ENCODE measurements around the gene ALDH8A1.

Gene ALDH8A1

DNA sequence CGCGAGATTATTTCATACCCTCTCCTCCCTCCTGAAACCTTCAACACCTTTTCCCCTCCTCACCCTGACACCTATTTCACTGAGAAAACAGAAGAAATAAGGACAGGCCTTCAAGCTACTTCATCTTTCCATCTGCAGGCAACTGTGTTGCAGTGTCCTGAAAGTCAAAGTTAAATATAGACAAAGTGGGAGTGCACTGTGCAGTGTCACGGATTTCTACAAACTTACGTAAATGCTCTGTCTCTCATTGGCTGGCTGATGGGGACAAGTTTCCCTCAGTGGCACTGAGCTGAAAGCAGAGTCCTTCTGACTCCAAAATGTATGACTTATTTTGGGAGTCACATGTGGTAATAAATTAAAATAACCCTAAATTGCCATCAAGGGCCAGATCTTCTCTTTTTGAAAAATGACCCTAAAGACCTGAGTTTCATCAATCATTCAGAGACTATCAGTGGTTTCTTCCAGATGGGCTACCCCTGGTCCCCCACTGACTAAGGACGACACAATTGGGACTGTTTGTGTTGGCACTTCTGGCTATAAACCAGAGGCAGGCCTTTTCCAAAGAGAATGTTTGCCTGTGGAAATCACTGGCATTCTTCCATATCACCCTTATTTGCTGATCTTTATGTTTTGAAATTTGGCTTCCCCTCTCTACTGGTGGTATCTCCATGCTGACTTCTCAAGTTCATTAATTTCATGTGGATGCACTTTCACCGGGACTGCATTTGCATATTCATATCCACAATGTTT is 21.6 kb downstream of the ALDH8A1 start:
- TF ChIP-seq TCF12 (IDR thresholded peaks at IDR 0.05; ENCODE audit: low read depth) (no peak), ZBTB7A (IDR thresholded peaks at IDR 0.05; ENCODE audit: low read depth) (no peak), FOXM1 (IDR thresholded peaks at IDR 0.05; ENCODE audit: borderline replicate concordance, low read depth) (no peak), EGR1 (IDR thresholded peaks at IDR 0.05) (no peak), TEAD4 (IDR thresholded peaks at IDR 0.05) (no peak), NFIC (IDR thresholded peaks at IDR 0.05) (no peak), RAD21 (IDR thresholded peaks at IDR 0.05; ENCODE audit: low read depth) (no peak), TAF1 (IDR thresholded peaks at IDR 0.05; ENCODE audit: low read depth) (no peak)

DNA sequence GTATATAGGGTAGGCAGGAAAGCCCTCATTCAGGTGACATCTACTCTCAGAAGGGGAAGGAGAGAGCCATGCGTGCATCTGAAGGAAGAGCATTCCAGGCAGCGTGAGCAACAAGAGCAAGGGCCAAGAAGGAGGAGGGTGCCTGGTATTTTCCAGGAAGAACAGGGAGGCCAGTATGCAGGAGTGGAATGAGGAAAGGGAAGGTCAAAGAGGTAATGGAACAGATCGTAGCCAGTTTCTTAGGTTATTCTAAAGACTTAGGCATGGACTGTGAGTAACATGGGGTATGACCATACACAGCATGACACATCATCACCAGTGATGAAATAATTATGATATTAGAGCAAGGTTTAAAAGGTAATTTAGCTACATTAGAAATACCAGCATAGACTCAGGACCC is 24.1 kb downstream of the ALDH8A1 start:
- TF ChIP-seq TAF1 (IDR thresholded peaks at IDR 0.05; ENCODE audit: low read depth), result no peak
- TF ChIP-seq CEBPB (IDR thresholded peaks at IDR 0.05), result no peak
- no peak for TF ChIP-seq EP300 (IDR thresholded peaks at IDR 0.05; ENCODE audit: borderline replicate concordance)
- TF ChIP-seq TCF12 (IDR thresholded peaks at IDR 0.05; ENCODE audit: low read depth), result no peak
- TF ChIP-seq ZBTB7A (IDR thresholded peaks at IDR 0.05; ENCODE audit: low read depth), result no peak
- TF ChIP-seq FOXM1 (IDR thresholded peaks at IDR 0.05; ENCODE audit: borderline replicate concordance, low read depth), result no peak
- no peak for TF ChIP-seq CREB1 (IDR thresholded peaks at IDR 0.05; ENCODE audit: low read depth)
- no peak for TF ChIP-seq RAD21 (IDR thresholded peaks at IDR 0.05; ENCODE audit: low read depth)
- no peak for TF ChIP-seq NFIC (IDR thresholded peaks at IDR 0.05)
- no peak for TF ChIP-seq YY1 (IDR thresholded peaks at IDR 0.05; ENCODE audit: low read depth)
- no peak for TF ChIP-seq EGR1 (IDR thresholded peaks at IDR 0.05)

DNA sequence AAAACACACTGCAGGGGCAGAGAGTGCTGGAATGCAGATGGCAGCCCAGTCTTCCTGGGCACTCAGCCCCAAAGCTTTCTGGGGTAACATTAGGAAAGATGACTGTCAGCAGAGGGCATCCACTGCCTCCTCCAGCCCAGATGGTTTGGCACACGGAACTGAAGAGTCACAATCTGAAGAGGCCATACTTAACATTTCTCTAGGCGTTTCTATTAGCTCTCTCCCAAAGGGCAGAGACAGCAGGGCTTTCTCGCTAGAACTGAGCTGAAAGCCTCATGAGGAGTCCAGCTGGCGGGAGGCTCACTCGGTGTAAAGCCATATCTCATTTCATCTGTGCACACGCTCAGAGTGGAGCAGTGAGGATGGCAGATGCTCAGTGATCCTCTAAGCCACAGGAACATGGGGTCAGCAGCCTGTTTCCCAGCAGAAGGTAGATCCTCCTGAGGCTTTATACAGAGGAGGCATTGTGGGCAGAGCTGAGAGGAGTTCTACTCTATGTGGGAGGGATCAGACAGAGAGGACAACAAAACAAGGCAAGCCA is 28.1 kb downstream of the ALDH8A1 start:
- TF ChIP-seq ZBTB7A (IDR thresholded peaks at IDR 0.05; ENCODE audit: low read depth) (no peak), EP300 (IDR thresholded peaks at IDR 0.05; ENCODE audit: borderline replicate concordance) (no peak), RAD21 (IDR thresholded peaks at IDR 0.05; ENCODE audit: low read depth) (no peak), FOXM1 (IDR thresholded peaks at IDR 0.05; ENCODE audit: borderline replicate concordance, low read depth) (no peak)
- TF ChIP-seq, protein P1, sequence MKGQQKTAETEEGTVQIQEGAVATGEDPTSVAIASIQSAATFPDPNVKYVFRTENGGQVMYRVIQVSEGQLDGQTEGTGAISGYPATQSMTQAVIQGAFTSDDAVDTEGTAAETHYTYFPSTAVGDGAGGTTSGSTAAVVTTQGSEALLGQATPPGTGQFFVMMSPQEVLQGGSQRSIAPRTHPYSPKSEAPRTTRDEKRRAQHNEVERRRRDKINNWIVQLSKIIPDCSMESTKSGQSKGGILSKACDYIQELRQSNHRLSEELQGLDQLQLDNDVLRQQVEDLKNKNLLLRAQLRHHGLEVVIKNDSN (IDR thresholded peaks at IDR 0.05), result no peak

GRCh38 chr6:134921276-134921675 is 28.6 kb downstream of the ALDH8A1 start:
- TF ChIP-seq RAD21 (IDR thresholded peaks at IDR 0.05; ENCODE audit: low read depth) (no peak), ZBTB7A (IDR thresholded peaks at IDR 0.05; ENCODE audit: low read depth) (no peak), REST (IDR thresholded peaks at IDR 0.05; ENCODE audit: low read depth) (no peak), NFIC (IDR thresholded peaks at IDR 0.05) (no peak), TAF1 (IDR thresholded peaks at IDR 0.05; ENCODE audit: low read depth) (no peak), TEAD4 (IDR thresholded peaks at IDR 0.05) (no peak)

DNA sequence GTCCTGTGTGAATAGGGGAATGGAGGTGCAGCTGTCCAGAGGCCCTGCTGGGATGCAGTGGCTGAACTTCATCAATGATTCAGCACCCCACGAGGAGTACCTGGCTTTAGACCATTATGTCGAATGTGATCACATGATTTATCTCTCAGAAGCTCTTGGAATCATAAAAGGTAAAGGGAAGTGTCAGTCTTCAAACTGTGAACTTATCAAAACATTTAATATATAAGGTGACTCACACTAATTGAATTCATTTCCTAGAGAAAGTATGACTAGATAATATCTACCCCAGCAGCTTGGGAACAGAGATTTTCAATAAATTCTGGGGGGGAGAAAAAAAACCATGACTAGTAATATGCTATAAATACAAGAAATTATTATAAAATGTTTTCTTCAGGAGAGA is 29.5 kb downstream of the ALDH8A1 start:
- TF ChIP-seq MAX (IDR thresholded peaks at IDR 0.05), result no peak
- no peak for TF ChIP-seq EGR1 (IDR thresholded peaks at IDR 0.05)
- no peak for TF ChIP-seq ZBTB7A (IDR thresholded peaks at IDR 0.05; ENCODE audit: low read depth)

DNA sequence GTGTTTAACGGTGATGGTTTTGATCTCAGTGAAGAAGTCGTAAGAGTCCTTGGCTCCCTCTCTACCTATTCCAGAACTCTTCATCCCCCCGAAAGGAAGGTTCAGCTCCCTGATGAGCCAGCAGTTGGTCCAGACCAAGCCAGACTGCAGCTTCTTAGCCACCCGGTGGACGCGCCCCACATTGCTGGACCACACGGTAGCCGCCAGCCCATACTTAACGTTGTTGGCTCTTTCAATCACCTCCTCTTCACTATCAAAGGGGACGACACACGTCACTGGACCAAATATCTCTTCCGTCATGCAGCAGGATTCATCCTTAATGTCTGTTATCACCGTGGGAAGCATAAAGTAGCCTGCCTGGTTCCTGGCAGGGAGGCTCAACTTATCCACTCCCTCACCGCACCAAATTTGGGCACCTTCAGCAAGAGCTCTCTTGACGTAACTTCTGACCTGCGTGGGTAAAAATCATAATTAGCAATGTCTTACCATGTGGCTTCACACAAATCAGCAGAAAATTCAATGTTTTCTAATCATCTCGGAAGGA is 31.4 kb downstream of the ALDH8A1 start:
- TF ChIP-seq NFIC (IDR thresholded peaks at IDR 0.05) (no peak), FOXM1 (IDR thresholded peaks at IDR 0.05; ENCODE audit: borderline replicate concordance, low read depth) (no peak), MAX (IDR thresholded peaks at IDR 0.05) (no peak), EGR1 (IDR thresholded peaks at IDR 0.05) (no peak), TAF1 (IDR thresholded peaks at IDR 0.05; ENCODE audit: low read depth) (no peak), YY1 (IDR thresholded peaks at IDR 0.05; ENCODE audit: low read depth) (no peak), TEAD4 (IDR thresholded peaks at IDR 0.05) (no peak), EP300 (IDR thresholded peaks at IDR 0.05; ENCODE audit: borderline replicate concordance) (no peak), TCF12 (IDR thresholded peaks at IDR 0.05; ENCODE audit: low read depth) (no peak), ZBTB7A (IDR thresholded peaks at IDR 0.05; ENCODE audit: low read depth) (no peak), REST (IDR thresholded peaks at IDR 0.05; ENCODE audit: low read depth) (no peak), CEBPB (IDR thresholded peaks at IDR 0.05) (no peak), RAD21 (IDR thresholded peaks at IDR 0.05; ENCODE audit: low read depth) (no peak), CREB1 (IDR thresholded peaks at IDR 0.05; ENCODE audit: low read depth) (no peak)
- TF ChIP-seq, protein P1 (IDR thresholded peaks at IDR 0.05), result no peak
